SK-N-MC (cell line): ENCODE data around the gene APELA.

ENCODE experiments used
- EZH2 ChIP-seq: fragments of 200-600 bp; sonication (generic); IDR thresholded peaks from one replicate; pipeline ENCODE4 v1.6.1; 2017; ENCODE audit warnings: antibody characterized with exemption
- POLR2AphosphoS5 ChIP-seq: IDR thresholded peaks from 2 replicates; pipeline ENCODE4 v1.6.1; 2012; ENCODE audit warnings: mild to moderate bottlenecking, low read depth, low read length, borderline replicate concordance

DNA sequence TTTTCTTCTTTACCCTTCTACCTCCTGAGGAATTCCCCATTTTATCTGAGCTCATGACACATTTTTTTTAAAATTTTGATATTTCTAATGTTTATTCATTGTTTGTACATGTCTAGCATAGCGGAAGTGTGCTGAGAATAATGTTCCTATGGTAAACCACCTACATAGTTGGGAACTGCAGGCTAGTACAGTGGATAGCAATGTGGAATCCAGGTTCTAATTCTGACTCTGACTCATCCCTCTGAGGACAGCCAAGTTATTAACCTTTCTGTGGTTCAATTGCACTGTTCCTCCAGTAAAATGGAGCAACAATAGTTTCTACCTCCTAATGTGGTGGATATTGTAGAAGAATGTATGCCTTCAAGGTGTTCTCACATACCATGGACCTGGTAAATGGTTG, 20.6 kb upstream of the APELA start:
- TF ChIP-seq POLR2AphosphoS5, result no peak
- no peak for TF ChIP-seq EZH2
